Measurements from ENCODE around the gene REEP1. TPM values are rescaled to one million over a fixed set of nuclear protein-coding genes. Genes with fewer than 3 reads are reported as not detected.

The REEP1 gene
- total RNA-seq, 1 donor: 0.36 TPM

DNA sequence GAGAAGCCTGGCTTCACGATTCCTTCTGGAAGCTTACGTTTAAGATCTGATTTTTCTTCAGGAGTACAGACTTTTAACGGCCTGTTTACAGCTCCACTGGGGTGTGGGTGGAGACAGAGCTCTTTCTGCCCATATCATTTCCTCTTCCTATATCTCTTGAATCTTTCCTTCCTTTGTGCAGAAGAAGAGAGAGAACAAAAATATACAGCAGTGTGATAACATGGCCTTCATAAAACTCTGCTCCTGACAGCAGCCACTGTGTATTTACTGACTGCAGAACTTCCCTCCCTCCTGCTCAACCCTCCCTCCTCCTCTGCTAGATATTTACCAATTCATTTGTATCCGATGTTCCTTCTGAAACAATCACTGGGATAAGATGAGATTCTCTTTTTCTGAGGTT lies 34.1 kb upstream of the REEP1 start:
- Histone ChIP-seq H3K79me2 (ENCODE audit: insufficient read depth, low read length) (no peaks in the 10 kb centered on the region), H3K4me1 (ENCODE audit: insufficient read depth, low read length) (peaks cover 6% of the 10 kb centered on the region), H3K4me3 (ENCODE audit: insufficient read depth, low read length) (no peak overlapping the region), H3K4me2 (ENCODE audit: insufficient read depth, low read length) (no peak overlapping the region), H4K20me1 (ENCODE audit: insufficient read depth, low read length) (no peaks in the 10 kb centered on the region), H3K36me3 (ENCODE audit: insufficient read depth, low read length) (no peaks in the 10 kb centered on the region), H3K9me3 (ENCODE audit: low read depth, low read length) (peaks cover 3% of the 10 kb centered on the region), H3K27ac (ENCODE audit: low read depth, low read length) (no peak overlapping the region), H3K27me3 (ENCODE audit: insufficient read depth, low read length) (peaks cover 2% of the 10 kb centered on the region), H2AFZ (ENCODE audit: low read length) (no peak overlapping the region)
- TF ChIP-seq CTCF (IDR thresholded peaks at IDR 0.05; ENCODE audit: extremely low read depth, low read depth, low read length): no peak
- no peak for DNase-seq (ENCODE audit: insufficient read length, low spot score, missing footprints)

DNA sequence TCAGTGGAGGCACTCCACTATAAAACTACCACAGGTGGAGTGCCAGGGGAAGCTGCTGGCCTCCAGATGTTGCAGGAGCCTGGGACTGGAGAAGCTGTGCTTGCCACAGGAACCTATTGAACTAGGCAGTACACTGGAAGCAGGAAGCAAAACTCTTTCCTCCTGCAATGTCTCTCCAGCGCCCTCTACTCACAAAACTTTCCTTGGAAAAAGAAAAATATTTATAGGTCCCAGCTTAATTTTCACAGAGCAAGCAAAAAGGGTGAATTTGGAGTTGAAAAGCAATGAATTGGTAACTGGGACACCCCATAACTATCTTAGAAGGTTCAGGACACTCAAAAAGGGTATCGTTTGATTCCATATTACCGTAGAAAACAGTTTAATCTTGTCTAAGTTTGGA lies 33.2 kb upstream of the REEP1 start:
- peaks cover 6% of the 10 kb centered on the region for H3K4me1 ChIP-seq (ENCODE audit: insufficient read depth, low read length)
- no peak overlapping the region for H3K4me2 ChIP-seq (ENCODE audit: insufficient read depth, low read length)
- H3K27me3 ChIP-seq (ENCODE audit: insufficient read depth, low read length): peaks cover 2% of the 10 kb centered on the region
- TF ChIP-seq CTCF (IDR thresholded peaks at IDR 0.05; ENCODE audit: extremely low read depth, low read depth, low read length): no peak
- H3K27ac ChIP-seq (ENCODE audit: low read depth, low read length): no peak overlapping the region
- no peaks in the 10 kb centered on the region for H3K79me2 ChIP-seq (ENCODE audit: insufficient read depth, low read length)
- no peak overlapping the region for H2AFZ ChIP-seq (ENCODE audit: low read length)
- no peak overlapping the region for H3K4me3 ChIP-seq (ENCODE audit: insufficient read depth, low read length)
- no peak for DNase-seq (ENCODE audit: insufficient read length, low spot score, missing footprints)
- no peaks in the 10 kb centered on the region for H4K20me1 ChIP-seq (ENCODE audit: insufficient read depth, low read length)
- no peaks in the 10 kb centered on the region for H3K36me3 ChIP-seq (ENCODE audit: insufficient read depth, low read length)
- H3K9me3 ChIP-seq (ENCODE audit: low read depth, low read length): peaks cover 3% of the 10 kb centered on the region

GRCh38 chr2:86368161-86368824 lies 30.9 kb upstream of the REEP1 start:
- Histone ChIP-seq H3K36me3 (ENCODE audit: insufficient read depth, low read length) (no peaks in the 10 kb centered on the region), H3K4me1 (ENCODE audit: insufficient read depth, low read length) (peaks cover 6% of the 10 kb centered on the region), H3K27me3 (ENCODE audit: insufficient read depth, low read length) (peaks cover 3% of the 10 kb centered on the region), H3K9me3 (ENCODE audit: low read depth, low read length) (peaks cover 3% of the 10 kb centered on the region), H3K79me2 (ENCODE audit: insufficient read depth, low read length) (no peaks in the 10 kb centered on the region), H4K20me1 (ENCODE audit: insufficient read depth, low read length) (no peaks in the 10 kb centered on the region), H3K27ac (ENCODE audit: low read depth, low read length) (no peak overlapping the region), H3K4me2 (ENCODE audit: insufficient read depth, low read length) (peak overlapping the region; percentile 46), H2AFZ (ENCODE audit: low read length) (peak overlapping the region; percentile 35), H3K4me3 (ENCODE audit: insufficient read depth, low read length) (peak overlapping the region; percentile 37)
- peak; percentile 78 for DNase-seq (ENCODE audit: insufficient read length, low spot score, missing footprints)
- TF ChIP-seq CTCF (IDR thresholded peaks at IDR 0.05; ENCODE audit: extremely low read depth, low read depth, low read length): peak; percentile 60

- Histone ChIP-seq H2AFZ (ENCODE audit: low read length) (no peak overlapping the region), H3K4me1 (ENCODE audit: insufficient read depth, low read length) (peaks cover 6% of the 10 kb centered on the region), H3K4me3 (ENCODE audit: insufficient read depth, low read length) (no peak overlapping the region), H3K4me2 (ENCODE audit: insufficient read depth, low read length) (no peak overlapping the region), H3K27ac (ENCODE audit: low read depth, low read length) (no peak overlapping the region), H3K79me2 (ENCODE audit: insufficient read depth, low read length) (no peaks in the 10 kb centered on the region), H3K9me3 (ENCODE audit: low read depth, low read length) (peaks cover 3% of the 10 kb centered on the region), H3K36me3 (ENCODE audit: insufficient read depth, low read length) (no peaks in the 10 kb centered on the region), H3K27me3 (ENCODE audit: insufficient read depth, low read length) (peaks cover 5% of the 10 kb centered on the region), H4K20me1 (ENCODE audit: insufficient read depth, low read length) (no peaks in the 10 kb centered on the region)
- TF ChIP-seq CTCF (IDR thresholded peaks at IDR 0.05; ENCODE audit: extremely low read depth, low read depth, low read length): no peak
- no peak for DNase-seq (ENCODE audit: insufficient read length, low spot score, missing footprints)
Measured at GRCh38 chr2:86367499-86367777, 30.0 kb upstream of the REEP1 start.

Measured in osteoblast (primary cell).